ENCODE results near the gene CCDC187.

The CCDC187 gene

GRCh38 chr9:136265561-136266355, 38.1 kb downstream of the CCDC187 start:
- no peak for DNase-seq
- in situ Hi-C loops (cut with HindIII; ENCODE audit: low pct_ligation_motif_present, low pct_unique_long_range_greater_than_20kb, low sequenced_read_pairs) = no loop called here

- DNase-seq = no peak
- in situ Hi-C loops (cut with HindIII; ENCODE audit: low pct_ligation_motif_present, low pct_unique_long_range_greater_than_20kb, low sequenced_read_pairs) = no loop called here
These were observed 39.2 kb downstream of the CCDC187 start for GRCh38 chr9:136264441-136265405.

GRCh38 chr9:136264031-136264430, 39.9 kb downstream of the CCDC187 start:
- in situ Hi-C loops (cut with HindIII; ENCODE audit: low pct_ligation_motif_present, low pct_unique_long_range_greater_than_20kb, low sequenced_read_pairs) = no loop called here
- DNase-seq = no peak

GRCh38 chr9:136262671-136263178, 41.2 kb downstream of the CCDC187 start:
- in situ Hi-C loops (cut with HindIII; ENCODE audit: low pct_ligation_motif_present, low pct_unique_long_range_greater_than_20kb, low sequenced_read_pairs) = no loop called here
- no peak for DNase-seq

- in situ Hi-C loops (cut with HindIII; ENCODE audit: low pct_ligation_motif_present, low pct_unique_long_range_greater_than_20kb, low sequenced_read_pairs) = no loop called here
- no peak for DNase-seq
These were observed 42.0 kb downstream of the CCDC187 start for GRCh38 chr9:136261686-136262430.

GRCh38 chr9:136260936-136261472, 42.9 kb downstream of the CCDC187 start:
- no peak for DNase-seq
- in situ Hi-C loops (cut with HindIII; ENCODE audit: low pct_ligation_motif_present, low pct_unique_long_range_greater_than_20kb, low sequenced_read_pairs) = no loop called here

GRCh38 chr9:136260521-136260920, 43.4 kb downstream of the CCDC187 start:
- in situ Hi-C loops (cut with HindIII; ENCODE audit: low pct_ligation_motif_present, low pct_unique_long_range_greater_than_20kb, low sequenced_read_pairs) = no loop called here

GRCh38 chr9:136259836-136260235, 44.1 kb downstream of the CCDC187 start:
- in situ Hi-C loops (cut with HindIII; ENCODE audit: low pct_ligation_motif_present, low pct_unique_long_range_greater_than_20kb, low sequenced_read_pairs) = no loop called here

More at GRCh38 chr9:136260521-136260920, 43.4 kb downstream of the CCDC187 start:
- DNase-seq = no peak

GRCh38 chr9:136259517-136259813, 44.4 kb downstream of the CCDC187 start:
- no peak for DNase-seq
- in situ Hi-C loops (cut with HindIII; ENCODE audit: low pct_ligation_motif_present, low pct_unique_long_range_greater_than_20kb, low sequenced_read_pairs) = no loop called here

More at GRCh38 chr9:136259836-136260235, 44.1 kb downstream of the CCDC187 start:
- DNase-seq = no peak

GRCh38 chr9:136258786-136259516, 44.9 kb downstream of the CCDC187 start:
- in situ Hi-C loops (cut with HindIII; ENCODE audit: low pct_ligation_motif_present, low pct_unique_long_range_greater_than_20kb, low sequenced_read_pairs) = no loop called here
- DNase-seq = no peak

- DNase-seq = no peak
- in situ Hi-C loops (cut with HindIII; ENCODE audit: low pct_ligation_motif_present, low pct_unique_long_range_greater_than_20kb, low sequenced_read_pairs) = no loop called here
These were observed 45.6 kb downstream of the CCDC187 start for GRCh38 chr9:136258299-136258625.

- in situ Hi-C loops (cut with HindIII; ENCODE audit: low pct_ligation_motif_present, low pct_unique_long_range_greater_than_20kb, low sequenced_read_pairs) = no loop called here
- DNase-seq = no peak
These were observed 46.3 kb downstream of the CCDC187 start for GRCh38 chr9:136257381-136258298.

- in situ Hi-C loops (cut with HindIII; ENCODE audit: low pct_ligation_motif_present, low pct_unique_long_range_greater_than_20kb, low sequenced_read_pairs) = no loop called here
- peak; percentile 9 for DNase-seq
These were observed 47.7 kb downstream of the CCDC187 start for GRCh38 chr9:136255896-136256890.

GRCh38 chr9:136255166-136255538, 48.7 kb downstream of the CCDC187 start:
- in situ Hi-C loops (cut with HindIII; ENCODE audit: low pct_ligation_motif_present, low pct_unique_long_range_greater_than_20kb, low sequenced_read_pairs) = no loop called here
- DNase-seq = peak; percentile 8

GRCh38 chr9:136254381-136255165, 49.3 kb downstream of the CCDC187 start:
- in situ Hi-C loops (cut with HindIII; ENCODE audit: low pct_ligation_motif_present, low pct_unique_long_range_greater_than_20kb, low sequenced_read_pairs) = no loop called here
- DNase-seq = no peak
